Activated naive CD4-positive, alpha-beta T cell treated with anti-CD3 and anti-CD28 coated beads, Interleukin-2, amount 50 U/mL, for 72 hours (primary cell): Measurements from ENCODE around the gene BLOC1S4. TPM values are rescaled to one million over a fixed set of nuclear protein-coding genes. Genes with fewer than 3 reads are reported as not detected.
A peak's percentile ranks its signal among the peaks of the same experiment; 100 is the strongest.
"Not testable (repeated sequence)": the region's sequence is repeated elsewhere in the genome, so short reads cannot be mapped to it uniquely, and the experiment has no call there.

ENCODE experiments used
- ATAC-seq, 2 donors: fragments of 150-1000 bp; cut with Tn5 transposase; 2 replicates each; pipeline ENCODE4 v1.10.0; 2021; ENCODE audit warnings: mild to moderate bottlenecking in 2 of 2, moderate library complexity in 2 of 2
- DNase-seq, 2 donors: peaks; one replicate each; pipeline ENCODE4 v3.0.0; 2021 to 2022; ENCODE audit warnings: low spot score in 2 of 2
- H3K27ac Mint-ChIP-seq, 2 donors: one replicate each; pipeline ENCODE4 v1.8.0; 2022; ENCODE audit warnings: mild to moderate bottlenecking in 2 of 2, mixed read lengths in 2 of 2
- H3K36me3 Mint-ChIP-seq, 2 donors: one replicate each; pipeline ENCODE4 v1.8.0; 2022; ENCODE audit warnings: mixed read lengths in 2 of 2
- H3K9me3 Mint-ChIP-seq, 2 donors: one replicate each; pipeline ENCODE4 v1.8.0; 2022; ENCODE audit warnings: mixed read lengths in 2 of 2
- total RNA-seq, 2 donors: library from RNA; stranded (reverse); gene quantifications; one replicate each; pipeline ENCODE4 v1.2.3, GENCODE V29; 2022

Gene BLOC1S4
- total RNA-seq, 2 donors from 2014 or later, result 7.2 to 15.9 TPM

GRCh38 chr4:6748286-6748685 is 32.3 kb downstream of the BLOC1S4 start:
- ATAC-seq (no peak), DNase-seq (no peak)
- H3K9me3 Mint-ChIP-seq, result no peaks in the 10 kb centered on the region
- no peaks in the 10 kb centered on the region for H3K36me3 Mint-ChIP-seq
- H3K27ac Mint-ChIP-seq, result no peak overlapping the region

GRCh38 chr4:6749340-6750171 is 33.6 kb downstream of the BLOC1S4 start:
- no peaks in the 10 kb centered on the region for H3K36me3 Mint-ChIP-seq
- DNase-seq (no peak), ATAC-seq (no peak)
- no peaks in the 10 kb centered on the region for H3K9me3 Mint-ChIP-seq
- H3K27ac Mint-ChIP-seq, result no peak overlapping the region

- DNase-seq (no peak), ATAC-seq (no peak)
- Mint-ChIP-seq H3K9me3 (no peaks in the 10 kb centered on the region), H3K27ac (no peak overlapping the region), H3K36me3 (no peaks in the 10 kb centered on the region)
Observed at GRCh38 chr4:6750286-6751221, 34.6 kb downstream of the BLOC1S4 start.

GRCh38 chr4:6751611-6752485 is 35.9 kb downstream of the BLOC1S4 start:
- no peak for ATAC-seq
- no peaks in the 10 kb centered on the region for H3K36me3 Mint-ChIP-seq
- no peak overlapping the region for H3K27ac Mint-ChIP-seq
- DNase-seq, result no peak
- H3K9me3 Mint-ChIP-seq, result no peaks in the 10 kb centered on the region

- H3K36me3 Mint-ChIP-seq, result no peaks in the 10 kb centered on the region
- H3K9me3 Mint-ChIP-seq, result no peaks in the 10 kb centered on the region
- peak overlapping the region in 1 of 2 donors; percentile 7 for H3K27ac Mint-ChIP-seq
- DNase-seq (no peak), ATAC-seq (no peak)
Observed at GRCh38 chr4:6752486-6752829, 36.5 kb downstream of the BLOC1S4 start.

GRCh38 chr4:6753103-6753560 is 37.2 kb downstream of the BLOC1S4 start:
- H3K9me3 Mint-ChIP-seq, result no peaks in the 10 kb centered on the region
- H3K27ac Mint-ChIP-seq, result no peak overlapping the region
- ATAC-seq (no peak), DNase-seq (no peak)
- H3K36me3 Mint-ChIP-seq, result no peaks in the 10 kb centered on the region

- H3K36me3 Mint-ChIP-seq, result no peaks in the 10 kb centered on the region
- ATAC-seq, result no peak
- H3K27ac Mint-ChIP-seq, result no peak overlapping the region
- DNase-seq, result no peak
- no peaks in the 10 kb centered on the region for H3K9me3 Mint-ChIP-seq
Observed at GRCh38 chr4:6753891-6754290, 37.9 kb downstream of the BLOC1S4 start.

- no peak overlapping the region for H3K27ac Mint-ChIP-seq
- no peak for DNase-seq
- ATAC-seq, result no peak
- no peaks in the 10 kb centered on the region for H3K9me3 Mint-ChIP-seq
- H3K36me3 Mint-ChIP-seq, result no peaks in the 10 kb centered on the region
Observed at GRCh38 chr4:6754481-6755087, 38.6 kb downstream of the BLOC1S4 start.

- ATAC-seq, result no peak
- Mint-ChIP-seq H3K36me3 (no peaks in the 10 kb centered on the region), H3K27ac (no peak overlapping the region), H3K9me3 (no peaks in the 10 kb centered on the region)
- no peak for DNase-seq
Observed at GRCh38 chr4:6755088-6755753, 39.2 kb downstream of the BLOC1S4 start.

GRCh38 chr4:6756345-6756744 is 40.4 kb downstream of the BLOC1S4 start:
- H3K27ac Mint-ChIP-seq, ATAC-seq, H3K9me3 Mint-ChIP-seq: not testable (repeated sequence)

GRCh38 chr4:6758728-6759127 is 42.8 kb downstream of the BLOC1S4 start:
- Mint-ChIP-seq H3K9me3 (no peaks in the 10 kb centered on the region), H3K27ac (no peak overlapping the region), H3K36me3 (no peaks in the 10 kb centered on the region)
- ATAC-seq (no peak), DNase-seq (no peak)

More at GRCh38 chr4:6756345-6756744, 40.4 kb downstream of the BLOC1S4 start:
- not testable (repeated sequence) for DNase-seq, H3K36me3 Mint-ChIP-seq

GRCh38 chr4:6760865-6761264 is 44.9 kb downstream of the BLOC1S4 start:
- no peaks in the 10 kb centered on the region for H3K9me3 Mint-ChIP-seq
- ATAC-seq, result no peak
- no peak overlapping the region for H3K27ac Mint-ChIP-seq
- DNase-seq, result no peak
- H3K36me3 Mint-ChIP-seq, result no peaks in the 10 kb centered on the region

GRCh38 chr4:6761649-6762615 is 46.0 kb downstream of the BLOC1S4 start:
- H3K36me3 Mint-ChIP-seq, result no peaks in the 10 kb centered on the region
- H3K27ac Mint-ChIP-seq, result no peak overlapping the region
- no peak for DNase-seq
- ATAC-seq, result peak in 1 of 2 donors; percentile 16
- H3K9me3 Mint-ChIP-seq, result no peaks in the 10 kb centered on the region

GRCh38 chr4:6763330-6763851 is 47.4 kb downstream of the BLOC1S4 start:
- no peak overlapping the region for H3K27ac Mint-ChIP-seq
- no peaks in the 10 kb centered on the region for H3K36me3 Mint-ChIP-seq
- H3K9me3 Mint-ChIP-seq, result no peaks in the 10 kb centered on the region
- no peak for ATAC-seq
- DNase-seq, result no peak
